ENCODE measurements around the gene ELP4.
"Not testable (repeated sequence)": the region's sequence is repeated elsewhere in the genome, so short reads cannot be mapped to it uniquely, and the experiment has no call there.

The ELP4 gene

DNA sequence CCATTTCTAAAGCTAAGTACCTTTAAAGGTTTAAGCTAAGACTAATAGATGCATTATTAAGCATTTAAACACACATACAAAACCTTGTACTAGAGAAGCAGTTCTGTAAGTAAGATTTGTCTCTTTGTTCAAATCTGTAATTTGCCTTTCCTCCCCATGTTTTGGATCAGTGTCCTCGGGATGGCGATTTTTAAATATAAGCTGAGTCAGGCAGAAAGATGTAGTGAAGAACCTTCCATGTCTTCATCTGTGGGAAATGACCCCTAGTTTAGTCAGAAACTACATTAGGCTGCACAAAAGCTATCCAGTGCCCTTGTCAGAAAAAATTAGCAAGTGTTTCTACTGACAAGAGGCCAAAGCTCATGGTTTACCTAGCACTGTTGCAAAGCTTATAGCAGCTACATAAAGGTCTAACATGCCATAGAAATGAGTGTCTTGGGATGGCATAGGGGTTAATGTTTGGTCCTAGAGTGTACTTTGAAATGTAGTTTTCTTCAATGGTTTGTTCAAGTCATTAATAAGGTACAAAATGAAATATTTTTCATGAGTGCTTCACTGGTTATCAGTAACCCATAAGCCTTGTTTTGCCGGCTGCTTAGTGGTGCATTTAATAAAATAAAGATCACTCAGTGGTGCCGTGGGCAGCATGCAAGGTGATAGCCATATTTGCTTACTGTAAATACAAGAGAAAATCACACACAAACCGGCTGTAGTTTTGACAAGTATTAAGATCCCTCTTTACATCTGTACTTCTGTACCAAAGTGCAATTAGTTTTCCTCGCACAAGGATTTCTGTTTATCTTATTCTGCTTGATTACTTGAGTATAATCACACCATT, 139.8 kb downstream of the ELP4 start:
- no peak for DNase-seq

DNA sequence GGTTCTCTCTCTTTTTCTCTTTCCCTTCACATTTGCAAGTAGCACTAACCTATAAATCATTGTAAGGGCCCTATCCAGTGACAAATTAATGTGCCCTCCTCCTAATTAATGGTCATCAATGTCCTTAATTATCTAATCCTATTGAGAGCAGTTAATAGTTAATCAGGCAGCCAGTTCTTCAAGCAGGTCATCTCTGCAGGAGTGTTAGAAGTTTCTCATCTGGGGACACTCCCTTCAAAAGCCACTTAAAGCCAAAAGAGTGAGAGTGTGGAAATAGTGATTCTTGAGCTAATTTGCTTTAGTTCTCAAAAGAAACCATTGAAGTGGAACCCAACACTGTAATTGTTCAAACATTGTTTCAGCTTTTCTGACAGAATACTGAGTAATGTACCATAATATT, 141.6 kb downstream of the ELP4 start:
- no peak for DNase-seq

- DNase-seq = no peak
Measured at GRCh38 chr11:31651822-31652221, 142.3 kb downstream of the ELP4 start.

DNA sequence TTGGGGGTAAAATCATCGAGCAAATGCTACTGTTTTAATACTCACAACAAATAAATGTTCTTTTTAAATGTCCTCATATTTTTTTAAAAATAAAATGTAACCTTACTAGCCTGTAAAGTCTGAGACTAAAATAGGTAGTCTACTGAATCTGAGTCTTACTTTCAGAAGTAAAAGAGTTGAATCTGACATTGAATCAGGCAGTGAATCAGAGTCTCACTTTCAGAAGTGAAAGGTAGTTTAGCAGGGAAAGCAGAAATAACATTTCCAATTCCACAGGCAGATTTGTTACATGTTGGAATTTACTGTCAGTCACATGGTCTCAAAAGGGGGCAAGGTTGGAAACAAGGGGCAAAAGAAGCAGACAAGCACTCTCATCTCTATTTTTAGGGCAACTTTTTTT, 143.0 kb downstream of the ELP4 start:
- DNase-seq = no peak

- no peak for DNase-seq
Measured at GRCh38 chr11:31655483-31655882, 145.9 kb downstream of the ELP4 start.

DNA sequence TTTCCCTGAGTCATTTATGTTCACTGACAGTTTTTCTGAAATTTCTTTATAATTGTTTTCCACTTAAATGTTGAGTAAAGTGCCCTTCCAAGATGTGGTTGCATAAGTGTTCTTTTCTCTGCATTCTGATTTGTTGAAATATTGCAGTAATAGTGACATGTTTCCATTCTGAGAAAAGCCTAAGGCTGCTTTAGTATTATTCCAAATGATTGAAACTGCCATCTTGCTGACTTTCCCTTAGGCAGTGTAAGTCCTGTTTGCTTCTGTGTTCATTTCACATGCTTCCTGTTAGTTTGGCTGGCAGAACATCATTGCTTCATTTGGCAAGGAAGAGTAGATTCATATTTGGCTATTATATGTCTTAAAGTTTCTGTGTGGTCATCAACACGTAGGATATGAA, 146.5 kb downstream of the ELP4 start:
- no peak for DNase-seq

DNA sequence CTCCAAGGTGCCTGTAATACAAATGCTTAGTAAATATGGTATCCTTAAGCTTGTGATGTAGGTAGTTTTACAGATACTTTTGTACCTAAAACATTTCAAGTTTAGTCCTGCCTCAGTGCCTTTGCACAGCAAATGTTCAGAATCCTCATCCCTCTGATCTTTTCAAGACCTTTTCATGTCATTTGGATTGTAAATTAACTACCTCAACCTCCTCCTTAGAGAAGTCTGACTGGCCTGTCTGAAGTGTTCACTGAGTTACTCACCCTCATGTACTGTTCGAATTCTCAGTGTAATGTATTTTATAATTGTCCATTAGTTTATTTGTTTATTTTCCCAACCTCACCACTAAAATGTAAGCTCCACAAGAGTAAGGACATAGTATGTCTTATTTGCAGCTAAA, 147.5 kb downstream of the ELP4 start:
- no peak for DNase-seq

DNA sequence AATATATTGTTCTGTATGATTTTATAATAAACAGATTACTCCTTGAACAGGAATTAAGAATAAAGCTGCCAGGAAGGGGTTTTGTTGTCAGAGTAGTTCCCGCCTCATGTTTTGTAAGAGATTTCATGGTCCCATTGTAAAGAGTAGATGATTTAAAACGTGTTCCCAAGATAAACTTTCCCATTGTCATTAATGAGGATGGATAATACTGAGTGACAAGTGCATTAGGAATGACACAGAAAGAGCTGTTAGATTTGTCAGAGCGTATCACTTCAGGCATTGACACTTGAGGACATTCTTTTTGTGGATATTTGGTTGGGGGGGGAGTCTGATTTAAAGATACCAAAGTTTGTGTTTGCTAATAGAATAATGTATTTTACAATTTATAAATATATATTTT, 154.6 kb downstream of the ELP4 start:
- no peak for DNase-seq

DNA sequence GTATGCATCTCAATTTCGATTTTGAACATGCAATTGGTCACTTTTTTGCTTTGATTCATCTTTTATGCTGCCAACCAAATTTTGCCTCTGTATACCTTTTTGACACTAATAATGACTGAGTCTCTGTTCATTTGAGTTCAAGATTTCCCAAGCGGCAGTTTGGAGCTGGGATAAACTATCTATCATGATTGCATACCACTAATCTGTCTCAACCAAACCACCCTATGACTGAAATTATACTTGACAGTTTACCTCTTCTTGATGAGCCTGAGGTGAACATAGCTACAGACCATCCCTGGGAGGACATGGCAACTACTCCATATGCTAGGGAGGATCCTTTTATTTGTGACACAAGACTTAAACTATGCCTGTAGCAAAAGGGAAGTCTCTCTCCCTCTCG, 155.4 kb downstream of the ELP4 start:
- DNase-seq = no peak

GRCh38 chr11:31671681-31672080, 162.1 kb downstream of the ELP4 start:
- DNase-seq = no peak

GRCh38 chr11:31673108-31673507, 163.5 kb downstream of the ELP4 start:
- not testable (repeated sequence) for DNase-seq

GRCh38 chr11:31676280-31676982, 166.9 kb downstream of the ELP4 start:
- no peak for DNase-seq

- DNase-seq = no peak
Measured at GRCh38 chr11:31680770-31681169, 171.2 kb downstream of the ELP4 start.

DNA sequence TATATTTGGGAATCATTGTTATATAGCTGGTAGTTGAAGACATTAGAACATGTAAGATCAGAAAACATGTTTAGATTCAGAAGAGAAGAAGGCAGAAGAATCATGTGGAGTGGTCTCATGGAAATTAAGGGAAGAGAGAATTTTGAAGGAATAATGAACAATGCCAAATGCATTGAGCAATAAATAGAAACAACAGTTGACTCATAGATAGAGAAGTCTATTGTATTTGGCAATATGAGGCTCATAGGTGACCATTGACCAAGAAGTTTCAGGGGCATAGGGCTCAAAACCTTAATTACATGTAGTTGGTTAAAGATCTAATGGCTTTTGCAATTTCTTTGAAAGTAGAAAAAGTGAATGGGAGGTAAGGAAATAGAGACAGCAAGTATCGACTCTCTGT, 177.7 kb downstream of the ELP4 start:
- no peak for DNase-seq

GRCh38 chr11:31687861-31688260, 178.3 kb downstream of the ELP4 start:
- no peak for DNase-seq

- DNase-seq = no peak
Measured at GRCh38 chr11:31689559-31689958, 180.0 kb downstream of the ELP4 start.

DNA sequence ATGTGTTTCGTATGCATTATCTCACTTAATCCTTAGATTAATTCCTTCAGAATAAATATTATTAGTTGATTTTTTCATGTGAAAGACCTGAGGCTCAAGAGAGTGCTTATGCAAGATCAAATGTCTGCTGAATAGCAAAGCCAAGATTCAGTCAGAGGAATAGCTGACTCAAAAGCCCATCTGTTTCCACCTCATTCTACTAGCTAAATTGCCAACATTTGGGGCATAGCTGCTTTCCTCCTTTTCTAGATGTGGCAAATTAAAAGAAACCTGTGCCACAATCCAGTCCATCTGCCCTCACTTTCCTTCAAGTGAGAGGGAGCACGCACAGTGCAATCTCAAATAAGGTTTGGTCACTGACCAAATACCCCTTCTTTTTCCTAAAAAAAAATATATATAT, 180.5 kb downstream of the ELP4 start:
- no peak for DNase-seq

- no peak for DNase-seq
Measured at GRCh38 chr11:31690516-31690915, 180.9 kb downstream of the ELP4 start.

GRCh38 chr11:31692466-31692865, 182.9 kb downstream of the ELP4 start:
- DNase-seq = no peak

- DNase-seq = not testable (repeated sequence)
Measured at GRCh38 chr11:31697049-31697448, 187.5 kb downstream of the ELP4 start.

- no peak for DNase-seq
Measured at GRCh38 chr11:31699066-31699465, 189.5 kb downstream of the ELP4 start.

DNA sequence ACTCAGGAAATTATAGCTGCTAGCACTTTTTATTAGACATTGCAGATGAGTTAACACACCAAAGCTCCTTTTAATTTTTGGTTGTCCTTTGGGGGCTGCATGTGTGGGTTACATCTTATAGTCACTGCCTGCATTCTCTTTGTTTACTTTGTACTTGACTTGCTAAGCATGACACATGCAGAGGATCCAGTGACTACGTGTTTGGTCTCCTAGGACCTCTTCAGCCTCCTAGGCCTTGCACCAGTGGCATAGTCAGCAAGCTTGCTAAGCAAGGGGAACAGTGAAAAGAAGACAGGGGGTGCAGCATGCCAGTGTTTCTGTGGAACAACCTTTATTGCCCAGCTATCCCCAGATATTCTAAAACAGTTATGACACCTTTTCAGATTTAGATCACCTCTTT, 193.4 kb downstream of the ELP4 start:
- no peak for DNase-seq

GRCh38 chr11:31706357-31706756, 196.8 kb downstream of the ELP4 start:
- no peak for DNase-seq

DNA sequence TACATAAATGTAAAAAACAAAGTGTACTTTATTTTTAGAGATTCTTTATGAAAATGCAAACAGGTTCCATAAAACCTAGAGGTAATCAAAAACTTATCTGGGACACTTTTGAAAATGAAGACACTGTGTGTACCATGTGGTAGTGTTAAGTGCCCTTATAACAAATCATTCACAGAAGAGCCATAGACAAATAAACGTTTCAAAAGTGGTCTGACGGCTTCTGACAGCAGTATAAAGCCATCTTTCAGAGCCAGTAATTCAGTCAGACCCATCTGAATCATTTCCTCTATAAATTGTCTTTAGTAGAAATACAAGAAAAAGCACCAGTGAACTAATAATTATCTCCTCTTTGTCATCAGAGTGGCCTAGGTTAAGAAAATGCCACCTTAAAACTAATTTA, 201.6 kb downstream of the ELP4 start:
- peak; percentile 10 for DNase-seq

- DNase-seq = no peak
Measured at GRCh38 chr11:31712851-31713250, 203.3 kb downstream of the ELP4 start.
